GM21723 (cell line): ENCODE data around the gene PDE8B.

Experiments used
- ATAC-seq: cut with Tn5 transposase; IDR thresholded peaks from one replicate; pipeline ENCODE4 v1.9.1; 2021; ENCODE audit warnings: mild to moderate bottlenecking, moderate library complexity; ENCODE audit not compliant: unreplicated experiment

The PDE8B gene, protein sequence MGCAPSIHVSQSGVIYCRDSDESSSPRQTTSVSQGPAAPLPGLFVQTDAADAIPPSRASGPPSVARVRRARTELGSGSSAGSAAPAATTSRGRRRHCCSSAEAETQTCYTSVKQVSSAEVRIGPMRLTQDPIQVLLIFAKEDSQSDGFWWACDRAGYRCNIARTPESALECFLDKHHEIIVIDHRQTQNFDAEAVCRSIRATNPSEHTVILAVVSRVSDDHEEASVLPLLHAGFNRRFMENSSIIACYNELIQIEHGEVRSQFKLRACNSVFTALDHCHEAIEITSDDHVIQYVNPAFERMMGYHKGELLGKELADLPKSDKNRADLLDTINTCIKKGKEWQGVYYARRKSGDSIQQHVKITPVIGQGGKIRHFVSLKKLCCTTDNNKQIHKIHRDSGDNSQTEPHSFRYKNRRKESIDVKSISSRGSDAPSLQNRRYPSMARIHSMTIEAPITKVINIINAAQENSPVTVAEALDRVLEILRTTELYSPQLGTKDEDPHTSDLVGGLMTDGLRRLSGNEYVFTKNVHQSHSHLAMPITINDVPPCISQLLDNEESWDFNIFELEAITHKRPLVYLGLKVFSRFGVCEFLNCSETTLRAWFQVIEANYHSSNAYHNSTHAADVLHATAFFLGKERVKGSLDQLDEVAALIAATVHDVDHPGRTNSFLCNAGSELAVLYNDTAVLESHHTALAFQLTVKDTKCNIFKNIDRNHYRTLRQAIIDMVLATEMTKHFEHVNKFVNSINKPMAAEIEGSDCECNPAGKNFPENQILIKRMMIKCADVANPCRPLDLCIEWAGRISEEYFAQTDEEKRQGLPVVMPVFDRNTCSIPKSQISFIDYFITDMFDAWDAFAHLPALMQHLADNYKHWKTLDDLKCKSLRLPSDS

DNA sequence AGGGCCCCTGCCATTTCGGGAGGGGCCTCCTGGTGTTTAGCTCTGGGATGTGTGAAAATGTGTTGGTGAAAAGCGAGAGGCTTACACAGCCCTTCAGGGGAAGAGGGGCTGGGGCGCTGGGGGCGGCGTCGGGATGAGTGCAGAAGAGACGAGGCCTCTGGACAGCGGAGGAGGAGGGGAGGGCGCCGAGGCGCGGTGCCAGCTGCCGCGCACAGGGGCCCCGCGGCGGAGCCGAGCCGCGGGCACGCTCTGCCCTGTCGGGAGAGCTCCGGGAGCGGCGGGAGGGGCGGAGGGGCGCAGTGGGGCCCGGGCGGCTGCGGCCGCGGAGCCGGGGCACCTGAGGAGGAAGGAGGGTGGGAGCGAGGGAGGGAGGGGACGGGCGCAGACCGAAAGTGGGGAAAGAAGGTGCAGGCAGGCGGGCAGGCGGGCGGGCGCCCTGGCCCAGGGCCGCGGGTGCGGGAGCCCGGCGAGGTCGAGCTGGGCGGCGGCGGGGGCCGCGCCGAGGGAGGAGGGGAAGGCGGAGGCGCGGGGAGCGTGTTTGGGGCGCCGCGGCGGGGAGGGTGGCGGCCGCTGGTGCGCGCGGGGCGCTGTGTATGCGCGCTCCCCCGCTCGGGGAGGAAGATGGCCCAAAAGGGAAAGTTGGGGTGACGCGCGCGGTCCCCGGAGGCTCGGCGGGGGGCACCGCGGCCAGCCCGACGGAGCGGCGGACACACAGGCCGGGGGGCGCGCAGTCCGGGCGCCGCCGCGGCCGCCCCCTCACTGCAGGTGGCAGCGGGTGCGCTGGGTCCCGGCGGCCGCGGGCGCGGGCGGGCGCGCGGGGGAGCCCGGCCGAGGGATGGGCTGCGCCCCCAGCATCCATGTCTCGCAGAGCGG lies at the start of gene PDE8B:
Gene PDE8B (plus strand): TSS at position 590 of the 873 bp plus-strand sequence. CDS start 246 bp downstream, at position 836.
- ATAC-seq: no peak

DNA sequence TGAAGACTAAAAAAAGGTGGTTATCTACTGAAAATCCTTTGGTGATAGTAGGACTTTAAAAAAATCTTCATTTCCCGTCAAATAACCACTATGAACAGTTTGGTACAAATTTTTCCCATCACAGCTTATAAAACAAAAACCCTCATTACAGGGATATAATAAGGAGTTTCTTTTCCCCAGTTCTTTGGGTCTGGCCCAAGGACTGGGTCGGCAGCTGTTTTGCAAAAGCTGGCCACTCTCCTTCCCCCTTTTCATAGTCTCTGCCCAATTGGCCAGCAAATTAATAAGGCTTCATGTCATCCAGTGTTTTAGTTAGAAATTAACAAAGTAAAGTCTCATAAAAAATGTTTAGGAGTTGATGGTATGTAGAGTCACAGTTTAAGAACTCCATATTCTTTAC lies 47.0 kb upstream of the PDE8B start:
- no peak for ATAC-seq

DNA sequence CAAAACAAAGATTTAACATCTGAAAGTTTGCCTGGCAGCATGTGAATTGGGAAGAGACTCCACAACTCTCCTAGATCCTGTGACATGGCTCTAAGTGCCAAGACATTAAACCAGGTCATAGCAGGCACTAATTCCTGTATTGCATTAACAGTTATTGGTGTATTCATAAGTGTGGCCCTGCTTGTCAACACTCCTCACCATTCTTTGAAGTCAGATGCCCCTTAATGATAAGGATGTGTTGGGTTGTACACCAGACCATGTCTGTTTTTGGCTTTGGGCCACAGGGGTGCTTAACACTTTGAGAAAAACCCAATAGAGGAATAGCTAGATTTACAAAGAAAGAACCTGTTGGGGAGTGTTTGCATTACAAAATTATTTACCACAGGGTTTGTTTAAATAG lies 43.4 kb upstream of the PDE8B start:
- ATAC-seq: no peak

DNA sequence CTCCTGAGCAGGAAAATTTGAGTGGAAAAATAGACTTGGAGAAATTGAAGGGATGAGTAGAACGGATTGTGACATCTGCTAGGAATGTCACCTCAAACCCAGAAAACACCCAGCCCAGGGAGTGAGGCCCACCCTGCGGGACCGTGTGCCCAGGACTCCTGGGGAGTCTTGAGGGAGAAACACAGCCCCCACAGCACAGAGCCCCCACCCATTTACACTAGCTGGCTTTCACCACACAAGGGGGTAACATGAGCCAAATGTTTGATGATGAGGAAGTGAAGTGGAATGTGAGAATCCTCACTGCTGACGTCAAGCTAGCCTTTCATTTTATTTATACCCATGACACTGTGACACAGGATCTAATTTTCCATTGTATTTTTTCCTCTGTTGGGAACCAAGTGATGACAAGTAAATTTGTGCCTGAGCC lies 42.8 kb upstream of the PDE8B start:
- ATAC-seq: no peak

DNA sequence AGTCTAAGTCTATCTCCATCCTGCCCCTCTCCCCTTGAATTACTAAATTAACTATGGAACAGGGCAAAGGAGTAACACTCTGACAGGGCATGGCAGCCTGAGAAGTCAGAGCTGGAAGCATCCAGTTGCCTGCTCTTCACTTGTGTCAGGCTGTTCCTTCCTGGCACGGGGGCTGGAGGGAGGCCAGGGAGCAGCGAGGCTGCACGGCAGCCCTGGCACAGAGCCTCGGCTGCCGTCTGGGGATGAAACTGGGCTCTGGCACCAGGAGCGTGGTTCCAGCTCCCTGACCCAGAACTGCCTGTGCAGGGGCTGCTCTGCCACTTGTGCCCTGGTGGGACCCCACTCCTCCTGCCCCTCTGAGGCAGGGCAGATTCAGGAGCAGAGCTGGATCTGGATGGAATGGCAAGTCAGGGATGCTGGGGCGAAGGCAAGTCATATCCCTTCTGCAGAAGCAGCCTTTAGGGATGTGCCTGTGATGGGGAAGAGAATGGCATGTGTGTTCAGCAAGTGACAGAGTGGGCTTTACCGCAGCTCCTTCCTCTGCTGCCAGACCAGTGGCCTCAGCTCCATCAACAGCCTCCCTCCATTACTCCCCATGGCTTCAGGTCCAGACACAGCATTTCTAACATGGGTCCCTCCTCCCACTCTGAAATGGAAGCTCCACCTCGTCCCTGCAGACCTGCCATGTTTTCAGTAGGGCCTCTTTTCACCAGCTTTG lies 42.2 kb upstream of the PDE8B start:
- ATAC-seq: no peak

DNA sequence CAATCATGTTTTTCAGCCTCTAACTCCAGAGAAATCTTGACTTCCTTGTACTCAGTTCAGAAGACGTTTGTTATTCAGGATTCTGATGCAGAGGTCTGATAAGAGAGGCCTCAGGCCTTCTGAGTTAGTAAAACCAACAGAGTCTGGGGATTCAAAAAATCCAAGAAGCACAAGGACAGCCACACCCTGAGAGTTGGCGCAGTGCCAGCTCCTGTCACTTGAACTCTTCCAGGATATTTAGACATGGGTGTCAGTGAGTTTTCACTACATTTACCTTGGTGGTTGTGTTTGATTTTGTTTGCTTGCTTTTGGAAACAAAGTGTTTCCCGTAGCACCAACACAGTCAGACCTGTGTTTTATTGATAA lies 41.6 kb upstream of the PDE8B start:
- ATAC-seq: no peak

DNA sequence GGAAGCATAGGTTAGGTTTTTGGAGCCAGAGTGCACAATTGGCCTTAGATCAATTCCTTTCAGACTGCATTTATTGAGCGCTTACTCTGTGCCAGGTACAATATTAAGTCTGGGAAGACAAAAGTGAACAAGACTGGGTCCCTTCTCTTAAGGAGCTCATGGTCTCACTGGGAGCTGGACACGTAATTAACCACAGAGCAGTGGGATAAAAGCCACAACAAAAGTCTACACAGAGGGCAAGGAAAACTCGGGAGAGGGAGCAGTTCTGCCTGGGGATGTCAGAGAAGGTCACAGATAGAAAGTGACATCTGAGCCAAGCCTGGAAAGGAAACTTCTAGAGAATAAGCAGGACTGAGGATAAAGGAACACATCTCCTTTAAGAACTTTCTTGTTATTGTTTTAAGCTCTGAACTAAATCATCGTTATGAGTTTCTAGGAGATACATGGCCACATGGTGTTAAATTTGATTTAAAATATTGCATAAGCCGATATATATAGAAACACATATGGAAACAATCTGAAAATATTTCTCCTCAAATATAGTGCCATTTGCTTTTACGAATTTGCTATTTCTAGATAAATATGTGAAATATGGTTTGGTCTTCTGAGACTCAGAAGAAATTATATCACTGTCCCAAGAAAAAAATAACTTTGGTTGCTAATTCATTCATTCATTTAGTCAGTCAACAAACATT lies 40.1 kb upstream of the PDE8B start:
- ATAC-seq: no peak

DNA sequence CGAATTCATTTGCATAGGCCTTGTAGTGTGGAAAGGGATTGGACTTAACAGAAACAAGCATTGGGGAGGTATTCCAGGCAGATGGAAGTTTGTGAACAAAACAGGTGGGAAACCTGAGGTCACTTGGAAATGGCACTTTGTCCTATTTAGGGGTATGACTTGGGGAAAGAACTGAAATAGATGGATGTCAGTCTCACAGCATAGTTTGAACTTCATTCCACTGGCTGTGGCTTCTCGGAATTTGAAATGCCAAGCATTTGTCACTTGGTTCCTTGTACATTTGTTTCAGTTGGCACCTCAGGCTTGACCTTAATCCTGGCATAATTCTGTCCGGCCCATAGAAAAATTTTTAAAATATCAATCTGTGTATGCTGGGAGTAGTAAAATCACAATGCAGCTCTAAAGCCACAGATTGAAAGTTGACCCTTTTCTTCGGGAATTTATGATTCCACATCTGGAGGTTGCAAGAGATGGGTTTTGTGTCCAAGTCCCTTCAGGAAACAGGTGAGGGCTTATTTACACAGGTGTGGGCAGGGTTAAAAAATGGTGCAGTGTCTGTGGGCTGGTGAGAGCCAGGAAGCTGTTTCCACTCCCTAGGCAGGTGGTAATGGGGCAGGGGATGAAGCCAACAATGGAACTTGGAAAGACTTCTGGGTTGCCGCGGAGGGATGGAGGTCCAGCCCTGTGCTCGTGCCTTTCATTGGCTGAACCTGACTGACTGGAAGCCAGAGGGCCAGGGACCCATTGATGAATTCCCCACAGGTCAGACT lies 39.2 kb upstream of the PDE8B start:
- ATAC-seq: no peak

DNA sequence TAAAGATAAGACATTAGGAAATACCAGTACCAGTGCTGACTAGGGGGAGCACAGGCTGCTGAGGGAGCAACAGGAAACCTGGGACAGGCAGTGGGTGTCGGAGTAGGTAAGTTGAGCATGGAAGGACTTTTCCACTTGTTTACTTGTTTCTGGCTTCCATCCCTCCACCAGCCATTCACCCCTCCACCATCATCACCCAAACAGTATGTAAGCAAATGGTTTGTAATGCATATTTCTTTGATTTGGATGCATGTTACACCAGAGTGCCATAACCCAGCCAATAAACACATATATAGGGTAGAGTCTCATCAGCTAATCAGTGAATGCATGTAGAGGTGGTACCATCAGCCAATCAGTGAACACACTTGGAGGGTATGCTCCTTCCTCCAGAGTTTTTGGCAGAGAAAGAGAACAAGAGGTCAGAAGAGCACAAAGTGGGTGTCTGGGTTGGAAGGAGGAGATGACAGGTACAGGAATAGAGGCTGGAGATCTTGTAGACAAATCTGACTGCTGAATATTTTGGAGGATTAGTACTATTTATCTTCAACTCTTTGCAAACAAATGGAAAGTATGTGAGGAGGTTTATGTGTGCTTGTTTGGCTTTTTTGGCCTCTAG lies 37.7 kb upstream of the PDE8B start:
- ATAC-seq: no peak

DNA sequence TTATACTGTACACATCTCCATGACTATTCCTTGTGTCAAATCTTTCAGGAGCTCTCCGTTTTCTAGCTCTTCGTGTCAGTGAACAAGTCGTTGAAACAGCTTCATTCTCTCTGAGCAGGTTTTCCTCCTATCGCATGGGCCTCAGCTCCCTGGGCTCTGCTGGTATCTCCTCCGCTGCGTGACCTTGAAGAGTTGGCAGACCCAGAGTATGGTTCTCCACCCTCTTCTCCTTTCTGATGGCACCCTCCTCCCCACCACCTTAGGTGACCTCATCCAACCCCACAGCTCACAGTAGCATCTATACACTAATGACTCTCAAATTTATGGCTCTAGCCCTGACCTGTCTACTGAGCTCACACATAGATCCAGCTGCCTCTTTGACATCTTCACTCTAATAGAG lies 36.0 kb upstream of the PDE8B start:
- no peak for ATAC-seq

DNA sequence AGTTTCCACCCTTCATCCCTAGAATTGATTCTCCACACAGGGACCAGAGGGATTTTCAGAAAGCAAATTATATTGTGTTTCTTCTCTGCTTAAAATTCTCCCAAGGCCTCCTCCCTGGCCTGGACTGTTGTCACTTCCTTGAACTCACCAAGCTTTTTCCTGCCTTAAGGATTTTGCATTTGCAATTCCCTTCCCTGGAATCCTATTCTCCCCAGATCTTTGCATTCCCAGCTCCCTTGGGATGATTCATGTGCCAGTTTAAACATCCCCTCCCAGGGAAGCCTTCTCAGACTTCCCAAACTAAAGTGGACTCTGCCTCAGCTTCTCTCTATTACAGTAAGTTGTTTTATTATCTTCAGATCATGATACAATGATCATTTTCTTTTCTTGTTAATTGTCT lies 35.2 kb upstream of the PDE8B start:
- no peak for ATAC-seq

DNA sequence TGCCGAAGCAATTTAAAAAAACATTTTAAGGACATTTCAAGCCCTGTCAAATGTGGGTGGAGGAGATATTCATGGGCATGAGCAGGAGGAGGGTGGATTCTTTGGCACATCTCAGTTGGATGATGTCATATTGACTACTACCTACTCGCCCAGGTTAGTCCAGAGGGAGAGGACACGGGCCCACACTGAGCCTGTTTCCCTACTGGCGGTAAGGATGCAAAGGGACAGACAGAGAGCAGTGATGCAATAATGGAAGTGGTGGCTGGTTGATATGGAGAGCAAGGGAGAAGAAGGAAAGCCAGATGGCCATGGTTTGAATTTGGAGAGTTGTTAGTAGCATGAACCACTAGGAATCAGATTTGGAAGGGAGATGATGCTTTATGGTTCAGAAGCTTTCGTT lies 34.1 kb upstream of the PDE8B start:
- no peak for ATAC-seq

DNA sequence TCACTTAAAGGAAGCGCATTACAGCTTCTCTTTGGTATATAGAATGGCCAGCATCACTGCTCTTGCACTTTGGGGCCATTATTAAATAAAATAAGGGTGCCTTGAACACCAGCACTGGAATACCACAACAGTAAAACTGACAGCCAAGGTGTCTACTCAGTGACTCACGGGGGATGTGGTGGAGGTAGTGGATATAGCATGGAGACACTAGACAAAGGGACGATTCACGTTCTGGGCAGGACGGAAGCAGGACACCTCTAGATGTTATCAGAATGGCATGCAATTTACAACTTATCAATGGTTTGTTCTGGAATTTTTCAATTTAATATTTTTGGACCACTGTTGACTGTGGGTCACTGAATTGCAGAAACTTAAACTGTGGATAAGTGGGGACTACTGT lies 32.9 kb upstream of the PDE8B start:
- ATAC-seq: no peak

DNA sequence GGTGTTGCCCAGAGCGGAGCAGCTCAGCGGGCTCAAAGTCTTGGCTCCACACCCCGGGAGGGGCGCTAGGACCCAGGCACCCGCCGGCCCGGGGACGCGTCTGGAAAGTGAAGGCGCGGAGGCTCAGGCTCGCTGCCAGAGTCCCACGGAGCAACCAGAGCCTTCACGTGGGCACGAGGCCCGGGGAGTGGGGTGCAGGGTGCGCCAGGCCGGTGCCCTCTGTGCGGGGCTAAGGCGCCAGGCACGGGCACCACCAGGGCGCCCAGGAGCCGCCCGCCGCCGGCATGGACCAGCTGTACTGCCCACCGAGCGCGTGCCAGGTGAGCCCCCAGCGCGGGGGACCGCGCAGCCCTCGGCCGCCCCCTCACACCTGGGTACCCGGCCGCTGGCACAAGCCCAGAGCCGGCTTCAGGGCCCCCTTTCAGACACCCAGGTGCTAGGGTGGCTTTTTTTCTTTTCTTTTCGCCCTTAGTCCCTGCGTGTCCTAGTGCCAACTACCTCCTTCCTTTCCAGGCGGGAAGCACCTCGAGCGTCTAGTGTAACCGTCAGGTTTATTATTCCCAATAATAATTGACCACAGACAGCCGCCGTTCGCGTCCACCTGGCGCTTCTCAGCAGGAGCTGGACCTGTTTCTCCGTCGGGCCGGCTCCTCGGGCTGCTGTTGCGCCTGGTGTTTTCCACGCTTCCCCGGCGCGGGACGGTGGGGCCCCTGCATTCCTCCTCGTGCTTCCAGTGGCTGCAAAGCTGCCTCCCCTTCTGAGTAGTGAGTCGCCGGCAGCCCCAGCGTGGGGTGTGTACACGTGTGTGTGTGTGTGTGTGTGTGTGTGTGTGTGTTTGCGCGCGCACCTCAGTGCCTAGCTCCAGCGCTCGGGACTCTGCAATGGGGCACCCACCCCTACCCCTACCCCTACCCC lies 30.1 kb upstream of the PDE8B start:
- no peak for ATAC-seq

DNA sequence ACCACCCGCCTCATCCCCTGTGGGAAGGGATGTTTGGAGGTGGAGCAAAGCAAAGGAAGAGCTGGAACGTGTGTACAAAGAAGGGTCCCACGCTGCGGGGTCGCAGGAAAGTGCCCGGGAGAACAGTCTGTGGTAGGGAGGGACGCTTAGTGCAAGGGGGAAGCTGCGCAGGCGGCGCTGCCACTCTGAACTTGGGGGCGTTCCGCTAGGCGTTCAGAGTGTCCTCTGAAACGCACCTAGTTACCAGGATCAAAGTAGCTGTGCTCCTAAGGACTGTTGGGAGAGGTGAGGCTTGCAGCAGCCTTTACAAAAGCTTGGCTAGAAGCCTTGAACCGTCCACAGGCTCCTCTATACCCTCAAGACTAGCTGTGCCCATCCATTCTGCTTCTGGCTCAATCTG lies 29.3 kb upstream of the PDE8B start:
- ATAC-seq: no peak

DNA sequence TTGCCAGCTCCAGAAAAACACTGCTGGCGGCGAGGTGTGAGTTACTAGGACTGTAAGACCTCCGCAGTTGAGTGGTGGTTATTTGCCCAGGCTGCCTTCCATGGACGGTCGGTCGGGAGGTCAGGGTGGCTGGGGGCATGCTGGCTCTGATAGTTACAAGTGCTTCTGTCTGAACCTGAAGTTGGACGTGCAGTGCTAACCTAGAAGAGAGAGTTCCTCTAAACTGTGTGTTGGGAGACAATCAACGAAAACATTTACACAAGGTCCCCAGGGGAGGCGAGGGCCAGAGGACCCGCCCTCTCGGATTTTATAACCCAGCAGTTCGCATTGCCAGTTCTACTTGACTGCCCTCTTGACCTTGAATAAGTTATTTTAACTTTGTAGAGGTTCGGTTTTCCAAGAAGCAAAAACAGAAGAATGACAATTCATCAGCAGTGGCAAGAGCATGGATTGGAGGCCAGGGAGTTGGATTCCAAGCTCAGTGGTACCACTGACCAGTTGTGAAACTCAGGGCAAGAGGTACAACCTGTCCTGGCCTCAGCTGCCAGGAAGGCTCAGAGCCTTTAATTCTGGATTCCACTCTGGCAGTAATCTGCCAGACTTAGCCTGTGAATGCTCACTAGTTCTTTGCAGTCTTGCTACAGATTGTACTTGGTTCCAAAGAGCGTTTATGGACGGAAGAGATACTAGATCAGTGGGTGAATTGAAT lies 28.7 kb upstream of the PDE8B start:
- ATAC-seq: no peak

DNA sequence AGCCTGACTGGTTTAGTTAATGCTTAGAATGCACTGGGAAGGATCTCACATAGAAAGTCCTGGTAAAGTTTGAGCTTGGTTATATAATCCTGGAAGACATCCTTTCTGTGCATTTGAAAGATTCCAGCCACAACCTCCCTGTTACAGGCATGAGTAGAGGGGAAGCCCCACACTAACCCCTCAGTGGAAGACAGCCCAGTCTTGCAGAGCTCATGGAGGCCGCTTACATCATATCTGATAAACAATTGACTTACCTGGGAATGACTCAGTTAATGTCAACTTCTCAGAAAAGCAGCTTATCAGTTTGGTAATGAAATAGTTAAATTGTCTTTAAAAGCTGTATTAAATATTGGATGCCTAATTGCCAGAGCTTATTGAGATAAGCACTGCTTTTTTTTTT lies 28.1 kb upstream of the PDE8B start:
- no peak for ATAC-seq
